HG02610 (cell line): ENCODE data around the gene FKBP7.
A peak's percentile ranks its signal among the peaks of the same experiment; 100 is the strongest.
"Not testable (repeated sequence)": the region's sequence is repeated elsewhere in the genome, so short reads cannot be mapped to it uniquely, and the experiment has no call there.

Experiments
- ATAC-seq: cut with Tn5 transposase; IDR thresholded peaks from one replicate; pipeline ENCODE4 v1.9.1; 2021; ENCODE audit warnings: mild to moderate bottlenecking, moderate library complexity; ENCODE audit not compliant: unreplicated experiment

FKBP7 gene, protein sequence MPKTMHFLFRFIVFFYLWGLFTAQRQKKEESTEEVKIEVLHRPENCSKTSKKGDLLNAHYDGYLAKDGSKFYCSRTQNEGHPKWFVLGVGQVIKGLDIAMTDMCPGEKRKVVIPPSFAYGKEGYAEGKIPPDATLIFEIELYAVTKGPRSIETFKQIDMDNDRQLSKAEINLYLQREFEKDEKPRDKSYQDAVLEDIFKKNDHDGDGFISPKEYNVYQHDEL

DNA sequence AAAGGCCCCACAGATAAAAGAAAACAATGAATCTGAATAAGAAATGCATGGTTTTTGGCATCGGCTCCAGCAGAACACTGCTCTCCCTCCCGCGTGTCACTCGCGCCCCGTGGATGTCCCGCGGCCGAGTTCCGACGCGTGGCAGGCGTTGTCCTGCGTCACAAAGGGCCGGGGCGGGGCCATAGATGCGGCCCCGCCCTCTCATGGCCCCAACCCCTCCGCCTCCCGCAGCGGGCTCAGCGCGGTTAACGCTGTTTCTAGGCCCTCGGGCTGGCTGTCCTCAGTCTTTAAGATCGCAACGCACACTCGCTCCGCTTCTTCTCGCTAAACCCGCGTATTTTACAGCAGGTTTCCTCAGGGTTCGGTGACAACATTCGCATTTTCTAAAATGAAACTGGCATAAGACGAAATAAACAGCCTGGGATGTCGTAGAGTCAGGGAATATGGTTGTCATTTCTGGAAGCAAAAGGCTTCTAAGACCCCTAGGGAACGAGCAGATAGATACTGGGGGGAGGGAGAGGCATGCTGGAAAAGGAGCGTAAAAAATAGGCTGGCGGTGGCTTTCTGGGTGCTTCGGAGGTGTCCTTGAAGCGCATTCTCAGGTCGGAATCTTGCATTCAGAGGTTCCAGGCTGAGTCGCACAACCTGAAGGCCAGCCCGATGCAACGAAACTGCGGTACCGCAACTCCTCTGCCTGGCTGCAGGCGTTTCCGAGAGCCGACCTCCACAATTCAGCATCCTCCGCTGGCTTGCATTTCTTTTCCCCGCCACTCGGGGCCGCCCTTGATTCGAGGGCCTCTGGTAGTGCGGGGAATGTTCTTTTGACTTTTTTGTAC is at the start of gene FKBP7:
Gene FKBP7 (minus strand): TSS at position 162 of the 836 bp plus-strand sequence. CDS start 101 bp downstream, at position 61.
- peak; percentile 46 for ATAC-seq

DNA sequence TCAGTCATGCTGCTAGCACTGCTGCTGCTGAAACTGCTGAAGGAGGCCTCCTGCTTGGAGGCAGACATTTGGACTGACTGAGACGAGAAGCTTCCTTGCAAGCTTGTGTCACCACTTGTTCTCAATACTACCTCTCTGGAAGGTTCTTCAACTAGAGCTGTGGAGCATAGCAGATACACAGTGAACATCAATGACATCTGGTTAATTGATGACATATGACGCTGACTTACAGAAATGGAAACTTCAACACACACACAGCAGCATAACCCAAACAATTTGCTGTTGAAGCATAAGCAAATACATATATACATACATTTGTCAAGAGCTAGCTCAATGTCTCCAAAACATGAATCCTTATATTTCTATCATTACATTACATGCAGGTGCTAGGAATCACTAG is 49.2 kb upstream of the FKBP7 start:
- ATAC-seq: no peak

DNA sequence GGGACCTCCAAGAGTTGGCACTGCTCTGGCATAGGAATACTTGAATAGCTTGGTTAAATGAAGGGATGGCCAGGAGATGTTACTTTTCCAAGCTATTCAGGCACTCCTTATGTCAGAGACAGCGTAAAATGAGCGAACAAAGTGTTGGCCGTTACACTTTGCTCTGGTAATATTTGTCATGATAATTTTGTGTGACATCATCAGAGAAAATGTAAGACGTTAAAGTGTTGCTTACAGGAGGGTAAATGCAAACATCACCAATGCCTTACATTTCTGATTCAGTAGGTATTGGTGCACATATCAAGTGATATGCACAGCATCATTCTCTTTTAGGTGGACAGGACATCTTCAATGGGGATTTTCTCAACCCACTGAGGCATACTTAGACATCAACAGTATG is 47.9 kb upstream of the FKBP7 start:
- ATAC-seq: no peak

DNA sequence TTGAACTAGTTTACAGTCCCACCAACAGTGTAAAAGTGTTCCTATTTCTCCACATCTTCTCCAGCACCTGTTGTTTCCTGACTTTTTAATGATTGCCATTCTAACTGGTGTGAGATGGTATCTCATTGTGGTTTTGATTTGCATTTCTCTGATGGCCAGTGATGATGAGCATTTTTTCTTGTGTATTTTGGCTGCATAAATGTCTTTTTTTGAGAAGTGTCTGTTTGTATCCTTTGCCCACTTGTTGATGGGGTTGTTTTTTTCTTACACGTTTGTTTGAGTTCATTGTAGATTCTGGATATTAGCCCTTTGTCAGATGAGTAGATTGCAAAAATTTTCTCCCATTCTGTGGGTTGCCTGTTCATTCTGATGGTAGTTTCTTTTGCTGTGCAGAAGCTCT is 47.1 kb upstream of the FKBP7 start:
- ATAC-seq: not testable (repeated sequence)

DNA sequence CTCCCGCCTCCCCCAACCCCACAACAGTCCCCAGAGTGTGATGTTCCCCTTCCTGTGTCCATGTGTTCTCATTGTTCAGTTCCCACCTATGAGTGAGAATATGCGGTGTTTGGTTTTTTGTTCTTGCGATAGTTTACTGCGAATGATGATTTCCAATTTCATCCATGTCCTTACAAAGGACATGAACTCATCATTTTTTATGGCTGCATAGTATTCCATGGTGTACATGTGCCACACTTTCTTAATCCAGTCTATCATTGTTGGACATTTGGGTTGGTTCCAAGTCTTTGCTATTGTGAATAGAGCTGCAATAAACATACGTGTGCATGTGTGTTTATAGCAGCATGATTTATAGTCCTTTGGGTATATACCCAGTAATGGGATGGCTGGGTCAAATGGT is 46.6 kb upstream of the FKBP7 start:
- not testable (repeated sequence) for ATAC-seq

DNA sequence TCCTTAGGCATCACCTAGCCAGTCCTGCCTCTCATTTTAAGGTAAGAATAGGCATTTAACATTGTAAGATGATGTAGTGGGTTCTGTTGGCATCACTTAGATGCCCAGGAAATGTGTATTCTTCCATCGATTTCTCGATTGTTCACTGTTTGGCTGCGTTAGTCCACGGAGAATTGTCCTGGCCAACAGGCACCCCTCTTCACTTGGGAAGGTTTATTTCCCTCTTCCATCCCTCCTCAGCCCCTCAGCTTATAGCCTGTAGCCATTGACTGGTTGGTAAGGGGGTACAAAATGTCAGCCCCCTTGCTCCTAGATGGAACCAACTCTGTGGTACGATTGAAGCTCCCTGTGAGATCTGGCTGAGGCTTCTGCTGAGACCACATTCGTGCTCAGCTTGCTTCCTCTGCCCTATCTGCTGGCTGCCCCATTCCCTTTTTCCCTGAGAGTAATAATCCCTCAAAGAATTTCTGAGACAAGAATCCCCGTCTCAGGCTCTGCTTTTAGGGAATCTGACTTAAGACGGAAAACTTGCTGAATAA is 45.3 kb upstream of the FKBP7 start:
- no peak for ATAC-seq

DNA sequence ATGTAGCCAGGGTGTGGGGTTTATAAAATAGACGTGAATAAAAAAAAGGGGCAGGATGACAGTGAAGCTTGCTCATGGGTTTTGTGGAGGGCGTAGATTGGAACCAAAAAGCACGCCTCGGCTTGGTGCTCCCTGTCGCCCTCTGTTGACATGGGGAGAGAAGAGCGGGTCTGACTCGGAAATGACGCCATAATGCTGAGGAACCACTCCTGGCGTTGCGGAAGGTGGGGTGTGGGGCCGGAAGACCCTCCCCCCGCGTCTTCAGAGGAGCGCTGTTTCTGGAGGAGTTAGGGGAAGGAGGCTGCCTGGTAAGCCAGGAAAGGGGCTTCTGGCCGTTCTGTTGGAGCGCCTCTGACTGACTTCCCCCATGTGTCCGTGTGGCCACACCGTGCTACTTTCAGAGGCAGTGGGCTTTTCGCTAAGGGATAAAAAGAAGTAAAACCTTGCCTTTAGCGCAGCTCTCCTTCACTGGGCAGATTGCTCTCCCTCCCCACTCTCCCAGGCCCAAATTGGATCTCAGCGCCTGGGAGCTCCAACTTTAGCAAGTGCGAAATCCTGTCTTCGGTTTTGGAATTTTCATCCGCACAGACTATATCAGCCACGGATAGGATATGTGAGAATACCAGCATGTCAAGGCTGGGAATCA is 44.7 kb upstream of the FKBP7 start:
- ATAC-seq: peak; percentile 94

DNA sequence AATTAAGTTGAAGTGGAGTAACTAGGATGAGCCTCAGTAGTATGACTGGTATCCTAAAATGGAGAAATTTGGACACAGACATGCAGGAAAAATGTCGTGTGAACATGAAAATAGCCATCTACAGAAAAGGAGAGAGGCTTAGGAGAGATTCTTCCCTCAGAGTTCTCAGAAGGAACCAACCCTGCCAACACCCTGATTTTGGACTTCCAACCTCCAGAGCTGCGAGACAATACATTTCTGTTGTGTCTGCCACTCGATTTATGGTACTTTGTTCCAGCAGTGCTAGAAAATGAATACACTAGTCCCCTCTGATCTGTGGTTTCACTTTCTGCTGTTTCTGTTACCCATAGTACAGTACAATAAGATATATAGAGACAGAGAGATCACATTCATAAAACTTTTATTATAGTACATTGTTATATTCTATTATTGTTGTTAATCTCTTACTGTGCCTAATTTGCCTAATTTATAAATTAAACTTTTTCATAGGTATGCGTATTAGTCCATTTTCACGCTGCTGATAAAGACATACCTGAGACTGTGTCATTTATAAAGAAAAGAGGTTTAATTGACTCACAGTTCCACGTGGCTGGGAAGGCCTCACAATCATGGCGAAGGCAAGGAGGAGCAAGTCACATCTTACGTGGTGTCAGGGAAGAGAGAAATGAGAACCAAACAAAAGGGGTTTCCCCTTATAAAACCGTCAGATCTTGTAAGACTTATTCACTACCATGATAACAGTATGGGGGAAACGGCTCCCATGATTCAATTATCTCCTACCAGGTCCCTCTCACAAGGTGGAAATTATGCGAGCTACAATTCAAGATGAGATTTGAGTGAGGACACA is 43.1 kb upstream of the FKBP7 start:
- ATAC-seq: no peak

DNA sequence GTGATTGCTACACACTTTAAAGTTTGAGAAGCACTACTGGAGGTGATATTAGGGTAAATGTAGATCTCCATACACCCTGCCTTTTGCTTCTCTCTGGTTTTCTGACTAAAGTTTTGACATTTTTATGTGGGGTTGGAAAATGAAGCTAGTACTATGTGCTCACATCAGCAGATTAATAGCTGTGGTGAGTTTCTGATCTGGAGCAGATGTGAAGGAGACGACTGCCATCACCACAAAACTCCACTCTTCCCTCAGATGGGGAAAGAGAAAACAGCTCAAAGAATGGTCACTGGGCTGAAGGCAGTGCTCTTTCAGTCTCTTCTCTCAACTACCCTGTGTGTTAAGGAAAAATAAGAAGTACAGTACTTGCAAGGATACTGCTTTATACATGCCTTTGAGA is 39.1 kb upstream of the FKBP7 start:
- no peak for ATAC-seq

DNA sequence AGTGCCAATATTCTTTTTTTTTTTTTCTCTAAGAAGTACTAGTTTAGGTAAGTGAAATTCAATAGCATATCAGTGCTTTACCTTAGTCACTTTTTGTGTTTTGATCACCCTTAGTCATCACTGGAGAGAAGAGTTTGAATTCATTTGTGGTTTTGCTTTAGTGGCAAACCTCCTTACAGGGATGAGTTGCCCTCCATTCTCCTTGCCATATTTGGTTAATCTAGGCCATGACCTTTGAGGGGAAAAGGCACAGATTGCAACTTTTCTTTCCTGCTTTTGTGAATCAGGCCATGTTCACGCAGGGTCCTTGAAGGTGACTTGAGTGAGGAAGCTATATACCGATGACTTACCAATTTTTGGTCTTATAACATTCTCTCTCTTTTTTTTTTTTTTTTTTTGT is 36.3 kb upstream of the FKBP7 start:
- ATAC-seq: peak; percentile 86

DNA sequence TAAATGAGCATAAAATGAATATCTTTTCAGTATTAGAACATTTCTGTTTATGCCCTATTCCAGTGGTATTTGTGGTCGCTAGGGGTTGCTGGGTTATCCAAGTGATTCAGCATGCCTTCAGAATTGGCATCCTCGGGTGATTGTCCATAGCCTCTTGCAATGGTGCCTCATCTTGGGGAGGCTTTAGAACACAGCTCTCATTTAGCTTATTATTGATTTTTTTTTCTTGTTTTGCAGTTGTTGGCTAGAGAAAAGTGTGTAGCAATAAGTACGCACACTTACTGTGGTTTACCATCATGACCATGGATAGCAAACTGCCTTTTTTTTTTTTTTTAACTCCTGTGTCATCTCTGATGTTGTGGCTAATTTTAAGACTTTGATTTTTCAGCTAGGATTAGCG is 35.5 kb upstream of the FKBP7 start:
- ATAC-seq: no peak

DNA sequence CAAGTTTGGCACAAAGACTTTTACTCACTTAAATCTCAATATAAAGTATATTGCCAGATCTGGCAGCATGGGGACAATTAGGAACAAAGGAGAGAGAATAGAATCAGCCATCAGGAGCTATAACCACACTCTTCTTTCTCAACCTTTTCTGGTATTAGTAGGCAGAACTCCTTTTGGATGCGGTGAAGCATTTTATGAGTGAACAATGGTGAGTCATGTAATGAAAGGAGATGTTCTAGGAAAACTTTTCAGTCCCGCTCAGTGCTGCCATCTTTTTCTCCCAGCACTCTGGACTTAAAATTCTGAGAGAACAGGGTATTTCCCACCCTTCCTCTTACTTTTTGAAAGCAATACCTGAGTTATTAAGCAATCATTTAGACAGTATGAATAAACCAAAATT is 34.1 kb upstream of the FKBP7 start:
- ATAC-seq: peak; percentile 49

DNA sequence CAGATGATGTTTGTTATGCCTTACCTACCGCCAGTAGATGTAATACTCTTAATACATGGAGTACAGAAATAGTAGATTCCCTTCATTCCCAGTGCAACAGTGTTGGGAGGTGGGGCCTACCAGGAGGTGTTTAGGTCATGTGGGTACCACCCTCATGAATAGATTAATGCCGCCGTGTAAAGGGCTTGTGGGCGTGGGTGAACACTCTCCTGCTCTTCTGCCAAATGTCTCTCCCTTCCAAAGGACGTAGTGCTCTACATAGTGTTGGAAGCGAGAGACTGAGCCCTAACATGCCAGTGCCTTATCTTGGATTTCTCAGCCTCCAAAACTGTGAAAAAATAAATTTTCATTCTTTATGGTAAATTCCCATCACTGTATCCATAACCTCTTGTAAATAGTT is 32.0 kb upstream of the FKBP7 start:
- no peak for ATAC-seq

DNA sequence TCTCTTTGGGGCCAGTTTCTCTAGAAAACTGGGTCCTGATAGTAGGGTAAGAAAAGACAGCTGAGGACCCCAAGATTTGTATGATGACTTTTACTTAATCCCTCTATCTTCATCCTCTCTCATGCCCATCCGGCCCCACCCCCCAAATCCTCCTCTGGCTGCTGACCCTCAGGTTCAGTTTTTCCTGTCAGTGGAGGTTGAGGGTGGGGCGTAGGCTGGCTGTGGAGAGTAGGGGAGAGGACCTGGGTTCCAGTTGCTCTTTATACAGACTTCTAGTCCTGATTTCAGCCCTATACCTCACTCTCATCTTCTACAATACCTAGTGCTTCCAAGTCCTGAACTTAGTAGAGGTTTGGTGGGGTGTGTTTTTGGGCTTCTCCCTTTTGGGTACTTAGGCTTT is 30.2 kb upstream of the FKBP7 start:
- no peak for ATAC-seq

DNA sequence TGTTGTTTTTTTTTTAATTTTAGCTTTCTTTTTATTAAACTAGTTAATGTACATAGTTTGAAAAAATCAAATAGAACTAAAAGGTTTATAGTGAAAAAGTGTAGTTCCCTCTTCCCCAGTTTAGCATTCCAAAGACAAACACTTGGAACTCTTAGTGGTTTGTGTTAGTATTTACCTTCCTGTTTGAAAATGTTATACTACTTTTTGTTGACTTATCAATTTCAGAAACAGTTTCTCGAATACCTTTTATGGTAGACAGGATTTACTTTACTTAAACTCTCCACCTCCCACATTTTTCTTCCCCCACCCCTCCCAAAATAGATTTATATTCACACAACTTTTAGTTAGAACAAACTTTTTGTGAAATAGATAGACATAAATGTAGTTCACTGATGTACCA is 28.5 kb upstream of the FKBP7 start:
- ATAC-seq: no peak

DNA sequence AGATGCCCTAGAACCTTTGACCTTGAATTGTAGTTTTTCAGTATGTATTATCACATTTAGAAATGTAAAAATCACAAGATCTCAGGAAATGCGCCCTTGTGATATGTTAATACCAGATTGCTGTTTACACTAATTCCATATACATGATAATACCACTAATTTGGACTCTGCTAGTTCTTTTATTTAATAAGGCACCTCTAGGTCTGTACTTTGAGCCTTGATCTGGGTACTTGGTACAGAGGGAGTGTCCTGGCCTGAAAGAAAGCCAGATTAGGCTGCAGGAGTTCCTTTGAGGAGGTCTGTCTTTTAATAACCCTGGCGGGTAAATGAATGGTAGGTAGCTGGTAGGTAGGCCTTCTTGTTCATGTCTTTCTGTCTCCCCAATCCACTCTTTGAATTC is 28.1 kb upstream of the FKBP7 start:
- ATAC-seq: no peak

DNA sequence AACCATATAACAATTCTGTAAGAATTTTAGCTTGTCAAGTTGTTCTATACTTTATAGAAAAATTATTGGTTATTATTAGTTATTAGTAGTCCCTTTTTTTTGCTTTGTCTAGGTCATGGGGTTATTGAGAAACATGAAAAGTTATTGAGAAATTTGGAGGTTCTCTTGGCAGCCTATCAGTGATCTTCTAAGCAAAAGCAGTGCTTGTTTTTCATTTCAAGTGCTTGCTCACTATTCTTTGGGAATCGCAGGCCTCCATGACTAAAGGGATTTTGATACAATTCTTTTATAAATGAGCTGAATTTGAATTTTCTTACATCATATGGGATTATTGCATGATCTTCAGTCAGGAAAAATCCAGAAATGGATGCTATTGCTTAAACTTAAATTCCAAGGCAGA is 27.7 kb upstream of the FKBP7 start:
- no peak for ATAC-seq

DNA sequence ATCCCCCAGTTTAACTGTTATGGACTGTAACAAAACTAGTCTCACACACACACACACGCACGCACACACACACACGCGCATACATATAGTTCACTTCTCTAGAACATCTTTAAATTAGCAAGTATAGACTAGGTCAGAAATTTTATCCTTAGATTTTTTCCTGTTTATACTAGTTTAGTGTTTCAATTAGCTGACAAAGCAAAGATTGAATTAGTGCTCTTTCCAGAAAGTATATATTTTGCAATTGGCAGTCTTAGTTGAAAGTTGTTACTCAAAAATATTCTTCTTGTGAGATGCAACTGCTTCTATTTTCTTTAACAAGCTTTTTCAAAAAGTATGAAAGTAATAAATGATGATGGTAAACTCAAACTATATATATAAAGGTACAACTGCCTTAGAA is 24.4 kb upstream of the FKBP7 start:
- no peak for ATAC-seq

DNA sequence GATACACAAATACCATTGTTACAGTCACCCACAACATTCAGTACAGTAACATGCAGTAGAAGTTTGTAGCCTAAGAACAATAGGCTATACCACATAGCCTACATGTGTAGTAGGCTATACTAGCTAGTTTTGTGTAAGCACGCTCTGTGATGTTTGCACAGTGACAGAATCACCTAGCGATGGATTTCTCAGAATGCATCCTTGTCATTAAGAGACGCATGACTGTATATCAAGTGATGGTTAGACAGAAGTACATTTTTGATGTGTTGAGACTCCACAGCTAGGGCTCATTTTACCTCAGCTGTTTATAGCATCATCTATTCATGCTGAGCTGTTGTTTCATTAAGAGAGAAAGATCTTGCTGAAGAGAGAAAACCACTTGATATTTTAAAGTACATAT is 21.2 kb upstream of the FKBP7 start:
- ATAC-seq: no peak

DNA sequence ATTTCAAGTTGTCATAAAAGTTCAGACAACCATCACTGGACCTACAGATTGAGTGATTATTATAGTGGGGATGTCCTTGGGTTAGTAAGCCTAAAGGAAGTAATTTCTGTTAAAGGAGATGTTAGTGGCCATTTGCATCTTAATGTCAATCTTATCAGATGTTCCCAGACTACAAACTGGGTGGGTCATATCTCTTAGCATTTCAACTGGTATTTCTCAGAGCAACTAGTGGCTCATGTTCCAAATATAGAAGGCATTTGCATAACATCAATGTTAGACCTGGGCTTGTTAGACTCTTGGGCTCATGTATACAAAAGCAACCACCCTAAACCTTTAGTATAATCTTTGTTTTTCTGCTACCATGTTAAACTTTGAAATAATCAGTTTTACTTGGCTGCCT is 19.7 kb upstream of the FKBP7 start:
- peak; percentile 45 for ATAC-seq

DNA sequence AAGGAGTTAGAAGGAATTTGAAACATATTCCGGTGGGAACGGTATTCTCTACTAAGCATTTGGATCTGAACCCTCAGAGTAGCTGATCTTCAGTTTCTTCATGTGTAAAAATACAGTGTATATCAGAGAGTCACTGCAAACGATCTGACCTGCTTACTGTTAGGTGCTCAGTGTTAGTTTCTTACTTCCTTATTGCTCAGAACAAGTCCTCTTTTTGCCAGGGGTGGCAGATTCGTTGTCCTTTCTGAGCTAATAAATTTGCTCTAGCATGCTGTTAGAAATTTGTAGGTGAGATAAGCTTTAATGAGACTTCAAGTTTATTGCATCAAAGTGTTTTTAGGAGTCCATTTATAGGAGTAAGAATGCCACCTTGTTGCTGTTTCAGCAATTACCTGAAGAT is 17.6 kb upstream of the FKBP7 start:
- no peak for ATAC-seq
